ENCODE data around the gene GUF1.

GUF1 gene

GRCh38 chr4:44668526-44668925 is 9.7 kb upstream of the GUF1 start:
- no peak for TF ChIP-seq CTCF (IDR thresholded peaks at IDR 0.05; ENCODE audit: low read depth, low read length, missing control alignments)
- H3K4me3 ChIP-seq (ENCODE audit: low read depth, low read length) = no peak overlapping the region
- DNase-seq (ENCODE audit: low read depth) = no peak

DNA sequence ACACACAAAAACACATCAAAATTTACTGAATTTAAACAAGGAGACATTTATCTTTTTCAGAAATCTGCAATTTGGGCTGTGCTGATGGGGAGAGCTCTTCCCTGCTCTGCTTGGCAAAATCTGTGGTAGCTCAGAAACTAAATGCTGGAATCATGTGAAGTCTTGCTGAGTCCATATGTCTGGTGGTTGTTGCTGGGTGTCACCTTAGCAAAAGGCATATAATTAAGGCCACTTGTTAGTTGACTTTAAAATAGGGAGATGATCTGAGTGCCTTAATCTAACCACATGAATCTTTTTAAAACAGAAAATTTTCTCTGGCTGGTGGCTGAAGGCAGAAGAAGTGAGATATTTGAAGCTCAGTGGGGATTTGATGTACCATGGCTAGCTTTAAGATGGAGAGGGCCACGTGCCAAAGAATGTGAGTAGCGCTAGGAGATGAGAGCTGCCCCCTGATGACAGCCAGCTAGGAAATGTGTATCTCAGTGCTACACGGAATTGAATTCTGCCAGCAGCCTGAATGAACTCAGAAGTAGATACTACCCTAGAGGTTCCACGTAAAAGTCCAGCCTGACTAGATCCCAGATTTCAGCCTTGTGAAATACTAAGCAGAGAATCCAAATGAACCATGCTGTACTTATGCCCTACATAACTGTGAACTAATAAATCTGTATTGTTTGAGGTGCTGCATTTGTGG is 7.6 kb upstream of the GUF1 start:
- no peak overlapping the region for H3K4me3 ChIP-seq (ENCODE audit: low read depth, low read length)
- no peak for DNase-seq (ENCODE audit: low read depth)
- TF ChIP-seq CTCF (IDR thresholded peaks at IDR 0.05; ENCODE audit: low read depth, low read length, missing control alignments) = no peak

- no peak for DNase-seq (ENCODE audit: low read depth)
- H3K4me3 ChIP-seq (ENCODE audit: low read depth, low read length) = no peak overlapping the region
- TF ChIP-seq CTCF (IDR thresholded peaks at IDR 0.05; ENCODE audit: low read depth, low read length, missing control alignments) = no peak
These were observed 6.6 kb upstream of the GUF1 start for GRCh38 chr4:44671636-44672035.

DNA sequence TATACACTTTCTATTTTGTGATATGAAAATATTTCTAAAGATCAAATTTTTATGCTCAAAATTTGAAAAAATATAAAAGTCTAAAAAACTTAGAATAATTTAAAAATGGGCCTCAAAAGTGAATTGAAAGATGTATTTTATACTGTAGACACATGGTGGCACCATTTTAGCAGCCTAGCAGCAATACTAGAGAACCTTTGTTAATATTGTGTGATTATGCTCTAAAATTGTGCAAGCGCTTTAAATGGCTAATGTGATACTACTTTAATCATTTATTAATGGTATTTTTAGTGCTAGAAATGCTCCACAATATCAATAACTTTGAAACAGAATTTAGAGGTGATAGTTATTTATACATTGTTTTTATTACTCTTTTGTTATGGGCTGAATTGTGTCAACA is 3.7 kb upstream of the GUF1 start:
- no peak for DNase-seq (ENCODE audit: low read depth)
- H3K4me3 ChIP-seq (ENCODE audit: low read depth, low read length) = no peak overlapping the region
- TF ChIP-seq CTCF (IDR thresholded peaks at IDR 0.05; ENCODE audit: low read depth, low read length, missing control alignments) = peak; percentile 4

DNA sequence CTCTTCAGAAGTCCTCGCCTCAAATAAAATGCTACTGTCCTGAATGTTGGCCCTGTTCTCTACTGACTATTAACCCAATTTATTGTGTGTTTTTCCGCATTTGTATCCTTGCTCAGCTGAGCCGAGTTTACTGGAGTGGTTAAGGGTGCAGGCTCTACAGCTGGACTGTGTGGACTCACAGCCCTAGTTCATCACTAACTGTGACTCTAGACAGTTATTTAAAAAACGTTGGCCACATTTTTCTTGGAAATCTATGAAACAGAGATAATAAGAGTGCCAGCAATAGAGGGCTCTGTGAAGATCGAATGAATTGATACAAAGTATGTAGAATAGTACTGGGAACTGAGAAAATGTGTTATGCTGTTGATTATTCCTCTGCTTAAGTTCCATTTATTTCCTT is 2.9 kb upstream of the GUF1 start:
- no peak overlapping the region for H3K4me3 ChIP-seq (ENCODE audit: low read depth, low read length)
- TF ChIP-seq CTCF (IDR thresholded peaks at IDR 0.05; ENCODE audit: low read depth, low read length, missing control alignments) = no peak
- DNase-seq (ENCODE audit: low read depth) = no peak

DNA sequence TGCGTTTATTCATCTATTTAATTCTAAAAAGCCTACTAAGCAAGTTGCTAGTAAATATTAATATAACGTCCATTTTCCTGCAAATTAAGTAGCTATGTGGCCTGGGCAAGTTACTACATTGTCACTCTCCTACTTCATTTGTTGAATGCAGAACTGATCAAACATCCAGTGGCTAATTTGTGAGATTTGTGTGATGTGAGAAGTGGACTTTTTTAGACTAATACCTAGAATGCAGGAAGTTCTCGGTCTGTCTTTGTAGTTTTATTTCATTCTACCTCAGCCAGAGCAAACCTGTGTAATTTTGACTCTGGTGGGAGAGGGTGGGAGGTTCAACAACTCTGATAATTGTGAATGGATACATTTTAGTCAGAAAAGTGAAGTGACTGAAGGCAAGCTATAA is 840 bp downstream of the GUF1 start:
- no peak for DNase-seq (ENCODE audit: low read depth)
- peak overlapping the region; percentile 96 for H3K4me3 ChIP-seq (ENCODE audit: low read depth, low read length)
- no peak for TF ChIP-seq CTCF (IDR thresholded peaks at IDR 0.05; ENCODE audit: low read depth, low read length, missing control alignments)

- TF ChIP-seq CTCF (IDR thresholded peaks at IDR 0.05; ENCODE audit: low read depth, low read length, missing control alignments) = no peak
- DNase-seq (ENCODE audit: low read depth) = no peak
- no peak overlapping the region for H3K4me3 ChIP-seq (ENCODE audit: low read depth, low read length)
These were observed 6.4 kb downstream of the GUF1 start for GRCh38 chr4:44684648-44685047.
